Loucy (cell line): Measurements from ENCODE around the gene SULT4A1.

Experiments used
- EZH2phosphoT487 ChIP-seq: fragments of 200-600 bp; IDR thresholded peaks from 2 replicates; pipeline ENCODE4 v1.6.1; 2018; ENCODE audit warnings: antibody characterized with exemption, mild to moderate bottlenecking, moderate library complexity, borderline replicate concordance
- TF ChIP-seq, protein P1 (sequence below): fragments of 200-600 bp; sonication (generic); conservative IDR thresholded peaks from 2 replicates; pipeline ENCODE4 v1.5.1; 2014; ENCODE audit warnings: mild to moderate bottlenecking, antibody characterized with exemption, low read length

GRCh38 chr22:43812149-43812842 lies 50.0 kb downstream of the SULT4A1 start, which contains the start of gene EFCAB6:
- TF ChIP-seq, protein P1, sequence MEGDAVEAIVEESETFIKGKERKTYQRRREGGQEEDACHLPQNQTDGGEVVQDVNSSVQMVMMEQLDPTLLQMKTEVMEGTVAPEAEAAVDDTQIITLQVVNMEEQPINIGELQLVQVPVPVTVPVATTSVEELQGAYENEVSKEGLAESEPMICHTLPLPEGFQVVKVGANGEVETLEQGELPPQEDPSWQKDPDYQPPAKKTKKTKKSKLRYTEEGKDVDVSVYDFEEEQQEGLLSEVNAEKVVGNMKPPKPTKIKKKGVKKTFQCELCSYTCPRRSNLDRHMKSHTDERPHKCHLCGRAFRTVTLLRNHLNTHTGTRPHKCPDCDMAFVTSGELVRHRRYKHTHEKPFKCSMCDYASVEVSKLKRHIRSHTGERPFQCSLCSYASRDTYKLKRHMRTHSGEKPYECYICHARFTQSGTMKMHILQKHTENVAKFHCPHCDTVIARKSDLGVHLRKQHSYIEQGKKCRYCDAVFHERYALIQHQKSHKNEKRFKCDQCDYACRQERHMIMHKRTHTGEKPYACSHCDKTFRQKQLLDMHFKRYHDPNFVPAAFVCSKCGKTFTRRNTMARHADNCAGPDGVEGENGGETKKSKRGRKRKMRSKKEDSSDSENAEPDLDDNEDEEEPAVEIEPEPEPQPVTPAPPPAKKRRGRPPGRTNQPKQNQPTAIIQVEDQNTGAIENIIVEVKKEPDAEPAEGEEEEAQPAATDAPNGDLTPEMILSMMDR: no peak
- TF ChIP-seq EZH2phosphoT487: no peak
